SK-N-SH treated with all-trans-retinoic acid at 6 μM for 48 hours (cell line): Measurements from ENCODE around the gene CANX.
"Not testable (repeated sequence)": the region's sequence is repeated elsewhere in the genome, so short reads cannot be mapped to it uniquely, and the experiment has no call there.

Experiments
- ATAC-seq: fragments of 200-7000 bp; cut with Tn5 transposase; 3 replicates; pipeline ENCODE4 v1.9.1; 2020; ENCODE audit warnings: mild to moderate bottlenecking, moderate library complexity
- ARNTL ChIP-seq: fragments of 450-650 bp; formaldehyde crosslinking; IDR thresholded peaks from 2 replicates; pipeline ENCODE4 v1.5.0; 2020; ENCODE audit warnings: low read depth, mild to moderate bottlenecking, moderate library complexity, borderline replicate concordance
- BACH2 ChIP-seq: fragments of 250-450 bp; sonication (Bioruptor Pico); IDR thresholded peaks from 2 replicates; pipeline ENCODE4 v1.9.0; 2021; ENCODE audit warnings: mild to moderate bottlenecking, borderline replicate concordance
- CSDC2 ChIP-seq: fragments of 250-450 bp; sonication (Bioruptor Pico); IDR thresholded peaks from 2 replicates; pipeline ENCODE4 v1.5.0; 2020; ENCODE audit warnings: mild to moderate bottlenecking, moderate library complexity
- CSRNP3 ChIP-seq: fragments of 250-450 bp; sonication (Bioruptor Pico); IDR thresholded peaks from 2 replicates; pipeline ENCODE4 v1.5.1; 2021; ENCODE audit warnings: mild to moderate bottlenecking, moderate library complexity
- GLIS3 ChIP-seq: fragments of 250-450 bp; sonication (Bioruptor Pico); IDR thresholded peaks from 2 replicates; pipeline ENCODE4 v1.5.0; 2020; ENCODE audit warnings: mild to moderate bottlenecking, moderate library complexity
- ISL1 ChIP-seq: fragments of 250-450 bp; sonication (Bioruptor Pico); IDR thresholded peaks from 2 replicates; pipeline ENCODE4 v2.1.2; 2022; ENCODE audit warnings: mild to moderate bottlenecking, moderate library complexity
- OSR1 ChIP-seq: fragments of 250-450 bp; sonication (Bioruptor Pico); IDR thresholded peaks from 2 replicates; pipeline ENCODE4 v1.8.0; 2022; ENCODE audit warnings: moderate library complexity, mild to moderate bottlenecking, inconsistent platforms
- PATZ1 ChIP-seq: fragments of 250-450 bp; sonication (Bioruptor Pico); IDR thresholded peaks from 2 replicates; pipeline ENCODE4 v1.8.0; 2020; ENCODE audit warnings: mild to moderate bottlenecking, moderate library complexity, borderline replicate concordance
- POU6F1 ChIP-seq: fragments of 250-450 bp; sonication (Bioruptor Pico); IDR thresholded peaks from 2 replicates; pipeline ENCODE4 v1.8.0; 2021; ENCODE audit warnings: low read depth, mild to moderate bottlenecking, moderate library complexity, borderline replicate concordance
- RARB ChIP-seq: fragments of 250-450 bp; sonication (Bioruptor Pico); IDR thresholded peaks from 2 replicates; pipeline ENCODE4 v1.8.0; 2021; ENCODE audit warnings: mild to moderate bottlenecking, moderate library complexity
- TCF4 ChIP-seq: fragments of 250-450 bp; sonication (Bioruptor Pico); IDR thresholded peaks from 2 replicates; pipeline ENCODE4 v1.8.0; 2021; ENCODE audit warnings: mild to moderate bottlenecking, moderate library complexity, borderline replicate concordance
- TOX ChIP-seq: fragments of 250-450 bp; sonication (Bioruptor Pico); IDR thresholded peaks from 2 replicates; pipeline ENCODE4 v1.8.0; 2021; ENCODE audit warnings: mild to moderate bottlenecking, moderate library complexity, borderline replicate concordance
- TSHZ2 ChIP-seq: fragments of 250-450 bp; sonication (Bioruptor Pico); IDR thresholded peaks from 2 replicates; pipeline ENCODE4 v1.5.0; 2020; ENCODE audit warnings: mild to moderate bottlenecking, moderate library complexity
- ZFP30 ChIP-seq: fragments of 450-650 bp; formaldehyde crosslinking; IDR thresholded peaks from 2 replicates; pipeline ENCODE4 v1.5.0; 2022; ENCODE audit warnings: mild to moderate bottlenecking, moderate library complexity
- ZNF565 ChIP-seq: fragments of 450-650 bp; formaldehyde crosslinking; conservative IDR thresholded peaks from 2 replicates; pipeline ENCODE4 v1.5.0; 2020; ENCODE audit warnings: low read depth, mild to moderate bottlenecking, moderate library complexity
- ZNF70 ChIP-seq: fragments of 450-650 bp; formaldehyde crosslinking; IDR thresholded peaks from 2 replicates; pipeline ENCODE4 v1.5.0; 2020; ENCODE audit warnings: mild to moderate bottlenecking, moderate library complexity
- ZNF8 ChIP-seq: fragments of 450-650 bp; formaldehyde crosslinking; IDR thresholded peaks from 2 replicates; pipeline ENCODE4 v1.5.0; 2020; ENCODE audit warnings: mild to moderate bottlenecking, moderate library complexity

Gene CANX

GRCh38 chr5:179698935-179699615, at the start of gene CANX:
CANX (plus strand) TSS chr5:179698967; CDS start chr5:179705682, 6,715 bp downstream.
- no peak for TF ChIP-seq POU6F1 (CRISPR knock-in tag)
- 0 out of 2 replicates have a peak, but pooled peaks have one; percentile 27 for TF ChIP-seq TSHZ2 (CRISPR knock-in tag)
- TF ChIP-seq PATZ1 (CRISPR knock-in tag) = no peak
- no peak for TF ChIP-seq CSRNP3
- no peak for TF ChIP-seq BACH2 (CRISPR knock-in tag)
- no peak for TF ChIP-seq ZNF70
- 0 out of 2 replicates have a peak, but pooled peaks have one; percentile 19 for TF ChIP-seq CSDC2 (CRISPR knock-in tag)
- ATAC-seq = peak; percentile 5

- not testable (repeated sequence) for ATAC-seq
These were observed 49.5 kb upstream of the CANX start for GRCh38 chr5:179649166-179649703.

- not testable (repeated sequence) for ATAC-seq
These were observed 48.5 kb upstream of the CANX start for GRCh38 chr5:179650245-179650644.

GRCh38 chr5:179653135-179653534, 45.6 kb upstream of the CANX start:
- not testable (repeated sequence) for ATAC-seq

- ATAC-seq = peak; percentile 97
These were observed 41.2 kb upstream of the CANX start for GRCh38 chr5:179657302-179658178.

- peak; percentile 46 for ATAC-seq
These were observed 40.4 kb upstream of the CANX start for GRCh38 chr5:179658179-179658856.

GRCh38 chr5:179661647-179662046, 37.1 kb upstream of the CANX start:
- ATAC-seq = not testable (repeated sequence)

- peak; percentile 76 for ATAC-seq
- TF ChIP-seq ZFP30 (no peak), TOX (CRISPR knock-in tag) (no peak), ZNF565 (CRISPR knock-in tag) (no peak), ARNTL (CRISPR knock-in tag) (no peak), CSRNP3 (no peak), GLIS3 (CRISPR knock-in tag) (no peak), ZNF8 (no peak), TCF4 (no peak), RARB (no peak), ISL1 (CRISPR knock-in tag) (no peak), OSR1 (CRISPR knock-in tag) (no peak), CSDC2 (CRISPR knock-in tag) (no peak)
These were observed 30.4 kb upstream of the CANX start for GRCh38 chr5:179668391-179668790.
